Right forelimb (tissue), 1 donor: ENCODE results near the gene WNT1.

ENCODE experiments used
- DNase-seq: peaks from one replicate; pipeline ENCODE4 v3.0.0-alpha.2; 2018

WNT1 gene

GRCh38 chr12:48961801-48962200 lies 16.3 kb upstream of the WNT1 start:
- DNase-seq: no peak

GRCh38 chr12:48965298-48965838 lies 12.8 kb upstream of the WNT1 start:
- DNase-seq: no peak

GRCh38 chr12:48966177-48966895 lies 11.8 kb upstream of the WNT1 start:
- DNase-seq: no peak

GRCh38 chr12:48967991-48968390 lies 10.1 kb upstream of the WNT1 start:
- DNase-seq: no peak

GRCh38 chr12:48968467-48968866 lies 9.7 kb upstream of the WNT1 start:
- DNase-seq: no peak

- no peak for DNase-seq
Measured at GRCh38 chr12:48969160-48969771, 8.9 kb upstream of the WNT1 start.

GRCh38 chr12:48969833-48970701 lies 8.1 kb upstream of the WNT1 start:
- peak; percentile 56 for DNase-seq

GRCh38 chr12:48970702-48971334 lies 7.3 kb upstream of the WNT1 start:
- no peak for DNase-seq

GRCh38 chr12:48972213-48972951 lies 5.7 kb upstream of the WNT1 start:
- DNase-seq: peak; percentile 45

- no peak for DNase-seq
Measured at GRCh38 chr12:48972952-48973483, 5.1 kb upstream of the WNT1 start.

GRCh38 chr12:48973531-48973930 lies 4.6 kb upstream of the WNT1 start:
- peak; percentile 51 for DNase-seq

- peak; percentile 56 for DNase-seq
Measured at GRCh38 chr12:48973941-48974673, 4.0 kb upstream of the WNT1 start.

GRCh38 chr12:48977290-48978281 lies 536 bp upstream of the WNT1 start:
- DNase-seq: peak; percentile 73

- DNase-seq: peak; percentile 51
Measured at GRCh38 chr12:48978741-48979601, 849 bp downstream of the WNT1 start.

GRCh38 chr12:48979602-48980388 lies 1.7 kb downstream of the WNT1 start:
- peak; percentile 57 for DNase-seq

GRCh38 chr12:48980389-48980952 lies 2.3 kb downstream of the WNT1 start:
- DNase-seq: no peak

- no peak for DNase-seq
Measured at GRCh38 chr12:48980953-48981756, 3.0 kb downstream of the WNT1 start.
